ENCODE measurements around the gene PTPN6. TPM values are rescaled to one million over a fixed set of nuclear protein-coding genes. Genes with fewer than 3 reads are reported as not detected.
A peak's percentile ranks its signal among the peaks of the same experiment; 100 is the strongest.

The PTPN6 gene
- total and polyA plus RNA-seq, 2 of the 4 experiments (the other 2 are of a cell fraction): under 0.01 to 0.14 TPM

- no peak overlapping the region for H3K14ac ChIP-seq (replicated peaks; ENCODE audit: low read depth, low read length)
- H3K9me3 ChIP-seq (ENCODE audit: control insufficient read depth, insufficient read depth, low read length): no peaks in the 10 kb centered on the region
- no peak overlapping the region for H3K56ac ChIP-seq (ENCODE audit: extremely low read depth, insufficient read depth, low read length)
- no peak for DNase-seq
- peak overlapping the region; percentile 41 for H2AFZ ChIP-seq (replicated peaks; ENCODE audit: low read length, poor library complexity)
- H3K9ac ChIP-seq (ENCODE audit: low read depth, low read length): no peak overlapping the region
- H4K20me1 ChIP-seq (ENCODE audit: insufficient read depth, low read length): no peaks in the 10 kb centered on the region
- POLR2A ChIA-PET (ENCODE audit: unreplicated experiment): no interaction called here
- BruUV-seq (replicated peaks): no TSS peak
- in situ Hi-C loops (cut with MboI; ENCODE audit: low sequenced_read_pairs): no loop called here
- no peak overlapping the region for H2AK9ac ChIP-seq (replicated peaks; ENCODE audit: low read depth, low read length, poor library complexity)
- H3K36me3 ChIP-seq (ENCODE audit: control insufficient read depth, insufficient read depth, low read length): no peaks in the 10 kb centered on the region
- no peak overlapping the region for H3K4me2 ChIP-seq (ENCODE audit: low read depth, low read length)
- no peak overlapping the region for H3K27ac ChIP-seq (ENCODE audit: insufficient read depth, low read length)
- H2BK5ac ChIP-seq (ENCODE audit: low read depth, low read length, poor library complexity, severe bottlenecking): no peak overlapping the region
- H3K4me1 ChIP-seq (ENCODE audit: control insufficient read depth, insufficient read depth, low read length): peaks cover 6% of the 10 kb centered on the region; the same call in 1 of the 2 replicates
- WGBS, 2 experiments (ENCODE audit: extremely low coverage in 2 of 2, insufficient read length in 1 of 2): 63% methylated on average over 3 of the region's 20 CpGs; no CpG with 5 or more reads in 1 of the 2 experiments
- no peak overlapping the region for H2BK20ac ChIP-seq (ENCODE audit: low read depth, low read length)
- no peak overlapping the region for H2BK120ac ChIP-seq (ENCODE audit: low read depth, low read length)
- dilution Hi-C loops (cut with HindIII; ENCODE audit: low sequenced_read_pairs, unreplicated experiment): no loop called here
- no peaks in the 10 kb centered on the region for H3K9me1 ChIP-seq (ENCODE audit: insufficient read depth, low read length)
- H2BK15ac ChIP-seq (ENCODE audit: low read depth, low read length): no peak overlapping the region
- H4K8ac ChIP-seq (ENCODE audit: low read depth in 2 of 2, low read length in 2 of 2): no peak overlapping the region
- no peak for ATAC-seq (ENCODE audit: low read depth)
- CTCF ChIA-PET: no interaction called here
- no peak overlapping the region; the same call in 1 of the 2 replicates for H2AK5ac ChIP-seq (ENCODE audit: low read depth, low read length)
- H3K4me3 ChIP-seq (ENCODE audit: insufficient read depth, low read depth, low read length): no peak overlapping the region
- no peak for TF ChIP-seq RCOR1 (IDR thresholded peaks at IDR 0.05; ENCODE audit: insufficient replicate concordance, low read length)
- TF ChIP-seq, protein P1, sequence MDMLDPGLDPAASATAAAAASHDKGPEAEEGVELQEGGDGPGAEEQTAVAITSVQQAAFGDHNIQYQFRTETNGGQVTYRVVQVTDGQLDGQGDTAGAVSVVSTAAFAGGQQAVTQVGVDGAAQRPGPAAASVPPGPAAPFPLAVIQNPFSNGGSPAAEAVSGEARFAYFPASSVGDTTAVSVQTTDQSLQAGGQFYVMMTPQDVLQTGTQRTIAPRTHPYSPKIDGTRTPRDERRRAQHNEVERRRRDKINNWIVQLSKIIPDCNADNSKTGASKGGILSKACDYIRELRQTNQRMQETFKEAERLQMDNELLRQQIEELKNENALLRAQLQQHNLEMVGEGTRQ (IDR thresholded peaks at IDR 0.05; ENCODE audit: low read depth, low read length): no peak
- TF ChIP-seq CHD1 (IDR thresholded peaks at IDR 0.05; ENCODE audit: low read depth, low read length): no peak
- no peak for TF ChIP-seq CEBPB (IDR thresholded peaks at IDR 0.05; ENCODE audit: low read depth, low read length)
- TF ChIP-seq RFX5 (IDR thresholded peaks at IDR 0.05; ENCODE audit: low read depth, low read length): no peak
- no peak for TF ChIP-seq MXI1 (IDR thresholded peaks at IDR 0.05; ENCODE audit: borderline replicate concordance, low read depth, low read length)
- no peak for TF ChIP-seq FOS (IDR thresholded peaks at IDR 0.05; ENCODE audit: low read depth, low read length)
- intact Hi-C loops (cut with micrococcal nuclease): no loop called here
- no peak overlapping the region for H4K91ac ChIP-seq (ENCODE audit: insufficient read depth, low read depth, low read length)
- no peak overlapping the region for H3K23ac ChIP-seq (ENCODE audit: low read depth, low read length)
- no peak overlapping the region for H4K5ac ChIP-seq (ENCODE audit: low read depth, low read length)
- H3K18ac ChIP-seq (ENCODE audit: low read depth, low read length): no peak overlapping the region
- H3K27me3 ChIP-seq (ENCODE audit: control insufficient read depth, insufficient read depth, low read length): no peaks in the 10 kb centered on the region
- no peak overlapping the region for H3K4ac ChIP-seq (ENCODE audit: low read depth, low read length)
- no peaks in the 10 kb centered on the region for H3K79me1 ChIP-seq (ENCODE audit: low read depth in 1 of 2, low read length in 2 of 2)
Measured at GRCh38 chr12:6957151-6957701, 6.1 kb downstream of the PTPN6 start.
